ENCODE results near the gene KAZN.
A peak's percentile ranks its signal among the peaks of the same experiment; 100 is the strongest.

Gene KAZN

GRCh38 chr1:14922942-14923726 is 324.6 kb downstream of the KAZN start:
- no peak for DNase-seq

GRCh38 chr1:14923727-14924452 is 325.4 kb downstream of the KAZN start:
- peak; percentile 59 for DNase-seq

DNA sequence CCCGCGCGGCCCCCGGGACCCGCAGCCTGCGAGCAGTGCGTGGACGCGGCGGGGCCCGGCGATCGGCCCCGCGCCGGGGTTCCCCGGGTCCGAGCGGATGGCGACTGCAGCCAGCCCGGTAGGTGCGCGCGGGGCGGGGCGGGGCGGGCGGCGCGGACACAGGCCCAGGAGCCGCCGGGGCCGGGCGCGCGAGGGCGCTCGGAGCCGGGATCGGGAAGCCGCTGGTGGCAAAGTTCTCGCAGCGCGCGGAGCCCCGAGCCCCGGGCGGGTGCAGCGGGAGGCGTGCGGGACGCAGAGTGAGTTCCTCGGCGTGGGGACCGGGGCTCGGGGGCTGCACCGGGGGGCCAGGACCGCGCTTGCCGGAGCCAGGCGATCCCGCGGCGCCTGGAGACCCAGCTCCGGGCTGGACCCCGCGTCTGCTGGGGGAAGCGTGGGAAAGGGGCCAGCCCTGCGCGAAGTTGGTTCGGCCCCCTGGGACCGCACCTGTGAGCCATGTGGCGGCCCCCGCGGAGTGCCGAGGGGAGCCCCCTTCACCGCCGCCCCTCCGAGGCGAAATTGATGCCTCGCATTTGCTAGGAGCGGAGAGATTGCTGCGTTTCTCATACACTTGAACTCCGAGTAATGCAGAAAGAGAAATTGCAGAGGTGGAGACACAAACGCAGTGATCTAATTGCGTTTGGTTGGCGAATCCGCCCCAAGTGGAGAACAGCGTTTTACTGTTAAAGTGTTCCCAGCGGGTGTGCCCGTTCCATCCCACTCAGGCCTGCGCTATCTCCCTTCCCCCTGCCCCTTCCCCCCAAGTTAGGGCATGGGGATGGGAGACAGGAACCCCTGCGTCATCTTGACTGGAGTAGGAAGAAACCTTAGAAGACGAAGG is 326.2 kb downstream of the KAZN start:
- peak; percentile 45 for DNase-seq

DNA sequence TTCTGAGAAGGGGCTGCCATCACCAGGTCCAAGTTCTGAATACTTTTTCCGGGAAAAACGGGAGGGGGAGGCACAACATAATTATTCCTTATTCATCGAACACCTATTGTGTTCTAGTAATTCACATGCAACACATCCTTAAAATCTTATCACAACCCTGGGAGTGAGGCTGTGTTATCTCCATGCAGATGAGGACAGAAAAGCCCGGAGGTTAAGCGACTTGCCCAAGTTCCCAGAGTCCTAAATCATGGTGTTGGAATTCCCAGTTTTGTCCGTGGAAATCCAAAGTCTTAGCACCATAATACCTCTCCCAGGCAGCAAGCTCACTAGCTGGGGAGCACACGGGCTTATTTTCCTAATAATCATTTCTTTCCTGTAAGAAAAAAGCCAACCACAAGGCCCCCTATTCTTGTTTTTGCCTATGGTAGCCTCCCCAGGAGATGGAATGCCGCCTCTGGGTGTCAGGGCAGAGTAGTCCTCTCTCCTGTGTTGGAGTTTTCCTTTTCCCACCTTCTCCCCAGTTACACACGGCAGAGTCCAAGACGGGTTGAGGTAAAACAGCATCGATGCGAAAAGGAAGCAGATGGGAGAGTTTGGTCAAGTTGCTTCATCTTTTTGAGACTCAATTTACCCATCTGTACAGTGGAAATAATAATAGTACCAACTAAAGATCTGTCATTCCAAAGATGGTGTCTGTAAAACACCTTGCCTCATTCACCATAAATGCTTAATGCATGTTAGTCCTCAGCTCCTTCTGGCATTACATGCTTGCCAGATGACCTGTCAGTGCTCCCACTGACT is 327.1 kb downstream of the KAZN start:
- no peak for DNase-seq

DNA sequence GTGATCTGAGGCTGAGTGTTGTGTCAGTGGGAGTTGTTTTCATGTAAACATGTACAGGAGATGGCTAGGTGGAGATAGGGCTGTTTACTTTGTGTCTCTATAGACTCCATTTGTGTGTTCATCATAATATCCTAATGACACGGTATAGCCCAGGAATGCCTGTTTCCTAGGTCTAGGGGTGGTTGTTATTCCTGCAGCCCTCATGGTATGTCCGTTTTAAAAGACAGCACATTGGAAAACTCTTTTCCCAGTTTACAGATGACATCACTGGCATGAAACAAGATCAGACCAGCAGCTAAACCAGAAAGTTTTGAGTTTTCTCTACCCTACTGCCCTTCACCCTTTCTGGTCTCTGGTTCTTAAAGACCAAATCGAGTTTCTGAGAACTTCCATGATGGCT is 327.7 kb downstream of the KAZN start:
- DNase-seq = no peak

DNA sequence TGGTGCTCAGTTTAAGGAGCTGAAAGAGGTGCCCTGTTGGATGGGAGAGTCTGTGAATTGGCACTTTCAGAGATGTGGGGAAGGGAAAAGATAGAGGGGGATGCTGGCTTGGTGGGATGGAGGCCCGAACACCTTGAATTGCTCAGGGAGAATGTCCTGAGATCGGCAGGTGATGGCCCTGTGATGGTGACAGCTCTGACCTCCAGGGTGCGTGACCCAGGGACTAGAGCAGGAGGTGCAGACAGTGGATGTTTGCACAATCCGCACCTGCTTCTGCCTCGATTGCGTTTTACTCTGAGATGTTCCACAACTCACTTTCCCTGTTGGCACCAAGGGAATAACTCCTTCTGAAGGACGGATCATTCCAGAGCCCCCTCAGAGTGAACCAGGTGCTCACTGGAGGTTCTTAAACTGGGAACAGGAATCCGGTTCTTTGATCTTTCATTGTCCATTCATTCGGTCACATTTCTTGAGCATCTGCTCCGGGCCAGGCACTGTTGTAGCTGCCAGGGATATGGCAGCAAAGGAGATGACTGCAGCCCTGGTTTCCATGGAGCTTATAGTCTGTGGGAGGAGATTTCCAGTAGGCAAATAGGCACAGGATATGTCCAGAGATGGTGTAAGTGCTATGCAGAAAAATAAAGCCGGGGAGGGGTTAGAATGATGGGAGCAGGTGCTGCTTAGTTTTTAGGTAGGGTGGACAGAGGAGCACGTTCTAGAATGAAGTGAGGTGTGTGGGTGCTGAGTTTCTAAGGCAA is 328.5 kb downstream of the KAZN start:
- no peak for DNase-seq

- DNase-seq = no peak
These were observed 329.9 kb downstream of the KAZN start for GRCh38 chr1:14928412-14928811.

DNA sequence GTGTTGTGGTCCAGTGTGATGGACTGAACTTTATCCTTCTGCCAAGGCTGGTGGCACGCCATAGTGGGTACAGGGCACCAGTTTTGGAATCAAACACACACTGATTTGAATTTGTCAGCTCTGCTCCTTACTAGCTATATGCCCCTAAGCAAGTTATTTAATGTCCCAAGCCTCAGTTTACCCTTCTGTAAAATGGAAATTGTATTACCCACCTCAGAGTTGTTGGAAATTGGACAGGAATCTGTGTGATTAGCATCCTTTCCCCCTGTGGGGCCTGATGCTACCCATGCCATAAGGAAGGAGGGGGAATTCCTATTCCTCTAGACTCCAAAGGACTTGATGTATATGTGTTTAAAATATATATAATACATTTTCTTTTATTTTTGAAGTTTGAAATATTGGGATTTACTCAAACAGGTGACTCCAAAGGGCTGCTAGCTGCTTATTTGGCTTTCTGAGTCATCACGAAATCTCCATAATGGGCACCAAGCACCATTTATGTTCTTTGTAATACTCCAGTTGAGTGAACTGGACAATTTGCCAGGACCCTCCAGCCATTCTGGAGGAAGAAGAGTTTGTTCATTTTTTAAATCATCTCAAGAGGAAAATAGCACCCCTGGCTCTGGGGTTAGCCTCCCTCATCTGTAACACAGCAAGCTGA is 330.5 kb downstream of the KAZN start:
- no peak for DNase-seq

GRCh38 chr1:14929547-14930246 is 331.2 kb downstream of the KAZN start:
- no peak for DNase-seq

GRCh38 chr1:14930247-14930965 is 331.9 kb downstream of the KAZN start:
- DNase-seq = no peak

- DNase-seq = no peak
These were observed 333.7 kb downstream of the KAZN start for GRCh38 chr1:14932034-14932638.

GRCh38 chr1:14934867-14935266 is 336.4 kb downstream of the KAZN start:
- no peak for DNase-seq

- DNase-seq = no peak
These were observed 338.3 kb downstream of the KAZN start for GRCh38 chr1:14936815-14937214.

DNA sequence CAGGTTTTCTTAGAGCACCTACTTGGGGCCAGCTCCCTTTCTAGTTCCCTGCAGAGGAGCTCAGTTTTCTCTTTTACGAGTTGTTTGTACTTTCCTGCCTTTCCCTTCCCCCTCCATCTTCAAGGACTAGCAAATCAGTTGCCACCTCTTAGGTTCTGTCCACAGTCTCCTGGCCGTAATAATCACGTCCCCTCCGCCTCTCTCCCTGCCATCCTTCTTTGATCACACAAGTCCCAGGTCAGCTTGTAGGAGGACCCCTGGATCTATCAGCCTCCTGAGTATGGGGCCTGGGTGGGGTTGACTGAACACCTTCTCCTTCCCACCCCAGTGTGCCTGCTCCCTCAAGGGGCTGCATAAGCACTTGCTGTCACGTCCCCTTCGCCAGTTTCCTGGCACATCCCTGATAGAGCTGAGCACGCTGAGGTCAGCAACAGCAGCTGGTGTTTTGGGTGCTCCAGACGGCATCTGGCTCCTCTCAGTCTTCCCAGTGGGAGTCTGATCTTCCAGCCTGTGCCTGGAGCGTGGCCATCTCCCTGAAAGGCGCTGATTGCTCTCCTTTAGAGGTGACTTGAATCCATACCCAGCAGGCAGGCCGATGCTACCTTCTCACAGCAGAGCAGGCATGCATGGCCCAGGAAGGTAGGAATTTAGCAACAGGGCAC is 338.9 kb downstream of the KAZN start:
- no peak for DNase-seq

- no peak for DNase-seq
These were observed 341.2 kb downstream of the KAZN start for GRCh38 chr1:14939527-14940284.

- DNase-seq = no peak
These were observed 341.9 kb downstream of the KAZN start for GRCh38 chr1:14940285-14940870.

GRCh38 chr1:14941864-14942263 is 343.4 kb downstream of the KAZN start:
- DNase-seq = no peak

Measured in stimulated activated CD4-positive, alpha-beta T cell treated with anti-CD3 and anti-CD28 coated beads, Interleukin-15, amount 100 ng/mL, for 24 hours (primary cell).